ENCODE measurements around the gene TCP11L2. TPM values are rescaled to one million over a fixed set of nuclear protein-coding genes. Genes with fewer than 3 reads are reported as not detected.

Gene TCP11L2
- total and polyA plus RNA-seq, 9 of the 15 experiments (the other 6 are each of a cell fraction or from before 2014, with no cell fraction given) = 0.39 to 4.5 (median 1.3) TPM

DNA sequence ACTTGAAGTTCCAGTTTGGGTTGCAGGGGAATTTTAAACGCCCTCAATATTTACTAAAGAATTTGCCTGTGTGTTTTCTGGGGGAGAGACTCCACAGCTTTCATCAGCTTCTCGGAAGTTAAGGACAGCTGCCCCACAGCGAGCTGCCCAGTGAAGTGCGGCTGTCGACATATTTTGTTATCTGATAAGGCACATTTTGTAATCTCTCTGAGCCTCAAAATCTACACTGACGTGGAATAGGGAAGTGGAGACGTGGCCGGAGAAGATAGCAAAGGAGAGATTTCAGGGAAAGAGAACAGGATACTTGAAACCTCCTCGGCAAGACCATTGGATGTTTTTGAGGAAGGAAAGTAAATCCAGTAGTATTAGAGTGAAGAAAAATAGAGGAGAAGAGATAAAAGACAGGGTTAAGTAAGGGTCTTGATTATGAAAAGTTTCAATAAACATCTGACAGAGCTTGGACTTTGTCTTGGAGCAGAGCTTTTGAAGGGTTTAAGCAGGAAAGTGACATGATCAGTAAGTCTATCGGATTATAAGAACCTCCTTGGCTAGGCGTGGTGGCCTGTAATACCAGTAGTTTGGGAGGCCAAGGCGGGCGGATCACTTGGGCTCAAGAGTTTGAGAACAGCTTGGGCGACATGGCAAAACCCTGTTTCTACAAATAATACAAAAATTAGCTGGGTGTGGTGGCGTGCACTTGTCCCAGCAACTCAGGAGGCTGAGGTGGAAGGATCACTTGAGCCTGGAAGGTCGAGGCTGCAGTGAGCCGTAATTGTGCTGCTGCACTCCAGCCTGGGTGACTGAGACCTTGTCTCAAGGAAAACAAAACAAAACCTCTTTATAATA is 56.1 kb downstream of the TCP11L2 start (continued):
- TF ChIP-seq, protein P1, sequence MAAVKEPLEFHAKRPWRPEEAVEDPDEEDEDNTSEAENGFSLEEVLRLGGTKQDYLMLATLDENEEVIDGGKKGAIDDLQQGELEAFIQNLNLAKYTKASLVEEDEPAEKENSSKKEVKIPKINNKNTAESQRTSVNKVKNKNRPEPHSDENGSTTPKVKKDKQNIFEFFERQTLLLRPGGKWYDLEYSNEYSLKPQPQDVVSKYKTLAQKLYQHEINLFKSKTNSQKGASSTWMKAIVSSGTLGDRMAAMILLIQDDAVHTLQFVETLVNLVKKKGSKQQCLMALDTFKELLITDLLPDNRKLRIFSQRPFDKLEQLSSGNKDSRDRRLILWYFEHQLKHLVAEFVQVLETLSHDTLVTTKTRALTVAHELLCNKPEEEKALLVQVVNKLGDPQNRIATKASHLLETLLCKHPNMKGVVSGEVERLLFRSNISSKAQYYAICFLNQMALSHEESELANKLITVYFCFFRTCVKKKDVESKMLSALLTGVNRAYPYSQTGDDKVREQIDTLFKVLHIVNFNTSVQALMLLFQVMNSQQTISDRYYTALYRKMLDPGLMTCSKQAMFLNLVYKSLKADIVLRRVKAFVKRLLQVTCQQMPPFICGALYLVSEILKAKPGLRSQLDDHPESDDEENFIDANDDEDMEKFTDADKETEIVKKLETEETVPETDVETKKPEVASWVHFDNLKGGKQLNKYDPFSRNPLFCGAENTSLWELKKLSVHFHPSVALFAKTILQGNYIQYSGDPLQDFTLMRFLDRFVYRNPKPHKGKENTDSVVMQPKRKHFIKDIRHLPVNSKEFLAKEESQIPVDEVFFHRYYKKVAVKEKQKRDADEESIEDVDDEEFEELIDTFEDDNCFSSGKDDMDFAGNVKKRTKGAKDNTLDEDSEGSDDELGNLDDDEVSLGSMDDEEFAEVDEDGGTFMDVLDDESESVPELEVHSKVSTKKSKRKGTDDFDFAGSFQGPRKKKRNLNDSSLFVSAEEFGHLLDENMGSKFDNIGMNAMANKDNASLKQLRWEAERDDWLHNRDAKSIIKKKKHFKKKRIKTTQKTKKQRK (IDR thresholded peaks at IDR 0.05; ENCODE audit: borderline replicate concordance, low read depth, low read length) = no peak
- TF ChIP-seq HNRNPK (IDR thresholded peaks at IDR 0.05; ENCODE audit: low read depth, low read length, poor library complexity, severe bottlenecking) (no peak), TRIM28 (IDR thresholded peaks at IDR 0.05) (no peak), U2AF1 (optimal IDR thresholded peaks at IDR 0.05; ENCODE audit: low read depth, low read length) (no peak), SMARCA4 (IDR thresholded peaks at IDR 0.05) (peak; percentile 96), NFE2L1 (tag; IDR thresholded peaks at IDR 0.05; ENCODE audit: borderline replicate concordance, low read depth) (no peak), RFX5 (IDR thresholded peaks at IDR 0.05; ENCODE audit: low read depth, low read length) (no peak), NCOA6 (IDR thresholded peaks at IDR 0.05) (no peak), POLR2G (IDR thresholded peaks at IDR 0.05; ENCODE audit: low read depth, low read length) (no peak), ZNF175 (CRISPR knock-in tag; IDR thresholded peaks at IDR 0.05; ENCODE audit: low read depth) (peak; percentile 81; the same call in 1 of the 2 replicates), NEUROD1 (IDR thresholded peaks at IDR 0.05; ENCODE audit: borderline replicate concordance, low read depth, low read length, partially characterized antibody) (peak; percentile 30), ZBED1 (IDR thresholded peaks at IDR 0.05) (peak; percentile 67; the same call in 1 of the 2 replicates), ZFX (CRISPR knock-in tag; IDR thresholded peaks at IDR 0.05) (no peak), MAFG (tag; conservative IDR thresholded peaks at IDR 0.05) (0 out of 2 replicates have a peak, but pooled peaks have one; percentile 23), JUND (IDR thresholded peaks at IDR 0.05; ENCODE audit: borderline replicate concordance, low read depth, low read length) (peak; percentile 76), JUND (tag; IDR thresholded peaks at IDR 0.05; ENCODE audit: borderline replicate concordance, low read depth, low read length) (peak; percentile 56; the same call in 1 of the 3 replicates), ZNF766 (CRISPR knock-in tag; conservative IDR thresholded peaks at IDR 0.05) (peak; percentile 72; the same call in 1 of the 2 replicates)
- TF ChIP-seq, protein P2, sequence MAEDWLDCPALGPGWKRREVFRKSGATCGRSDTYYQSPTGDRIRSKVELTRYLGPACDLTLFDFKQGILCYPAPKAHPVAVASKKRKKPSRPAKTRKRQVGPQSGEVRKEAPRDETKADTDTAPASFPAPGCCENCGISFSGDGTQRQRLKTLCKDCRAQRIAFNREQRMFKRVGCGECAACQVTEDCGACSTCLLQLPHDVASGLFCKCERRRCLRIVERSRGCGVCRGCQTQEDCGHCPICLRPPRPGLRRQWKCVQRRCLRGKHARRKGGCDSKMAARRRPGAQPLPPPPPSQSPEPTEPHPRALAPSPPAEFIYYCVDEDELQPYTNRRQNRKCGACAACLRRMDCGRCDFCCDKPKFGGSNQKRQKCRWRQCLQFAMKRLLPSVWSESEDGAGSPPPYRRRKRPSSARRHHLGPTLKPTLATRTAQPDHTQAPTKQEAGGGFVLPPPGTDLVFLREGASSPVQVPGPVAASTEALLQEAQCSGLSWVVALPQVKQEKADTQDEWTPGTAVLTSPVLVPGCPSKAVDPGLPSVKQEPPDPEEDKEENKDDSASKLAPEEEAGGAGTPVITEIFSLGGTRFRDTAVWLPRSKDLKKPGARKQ (CRISPR knock-in tag; IDR thresholded peaks at IDR 0.05) = no peak
- TF ChIP-seq, protein P3, sequence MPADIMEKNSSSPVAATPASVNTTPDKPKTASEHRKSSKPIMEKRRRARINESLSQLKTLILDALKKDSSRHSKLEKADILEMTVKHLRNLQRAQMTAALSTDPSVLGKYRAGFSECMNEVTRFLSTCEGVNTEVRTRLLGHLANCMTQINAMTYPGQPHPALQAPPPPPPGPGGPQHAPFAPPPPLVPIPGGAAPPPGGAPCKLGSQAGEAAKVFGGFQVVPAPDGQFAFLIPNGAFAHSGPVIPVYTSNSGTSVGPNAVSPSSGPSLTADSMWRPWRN (IDR thresholded peaks at IDR 0.05; ENCODE audit: low read depth) = peak; percentile 81; the same call in 1 of the 2 replicates
- TF ChIP-seq, protein P4, sequence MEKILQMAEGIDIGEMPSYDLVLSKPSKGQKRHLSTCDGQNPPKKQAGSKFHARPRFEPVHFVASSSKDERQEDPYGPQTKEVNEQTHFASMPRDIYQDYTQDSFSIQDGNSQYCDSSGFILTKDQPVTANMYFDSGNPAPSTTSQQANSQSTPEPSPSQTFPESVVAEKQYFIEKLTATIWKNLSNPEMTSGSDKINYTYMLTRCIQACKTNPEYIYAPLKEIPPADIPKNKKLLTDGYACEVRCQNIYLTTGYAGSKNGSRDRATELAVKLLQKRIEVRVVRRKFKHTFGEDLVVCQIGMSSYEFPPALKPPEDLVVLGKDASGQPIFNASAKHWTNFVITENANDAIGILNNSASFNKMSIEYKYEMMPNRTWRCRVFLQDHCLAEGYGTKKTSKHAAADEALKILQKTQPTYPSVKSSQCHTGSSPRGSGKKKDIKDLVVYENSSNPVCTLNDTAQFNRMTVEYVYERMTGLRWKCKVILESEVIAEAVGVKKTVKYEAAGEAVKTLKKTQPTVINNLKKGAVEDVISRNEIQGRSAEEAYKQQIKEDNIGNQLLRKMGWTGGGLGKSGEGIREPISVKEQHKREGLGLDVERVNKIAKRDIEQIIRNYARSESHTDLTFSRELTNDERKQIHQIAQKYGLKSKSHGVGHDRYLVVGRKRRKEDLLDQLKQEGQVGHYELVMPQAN (IDR thresholded peaks at IDR 0.05; ENCODE audit: borderline replicate concordance) = no peak
